Heart left ventricle (tissue), 13 donors: Measurements from ENCODE around the gene NKAPL.

Source experiments
- CTCF ChIP-seq, 12 donors: fragments of 200-600 bp; sonication (generic) in 4 of 12; IDR thresholded peaks; one replicate each; pipeline versions ENCODE4 v1.5.0 to v1.8.0; 2018 to 2022; ENCODE audit warnings: antibody characterized with exemption in 12 of 12, mild to moderate bottlenecking in 5 of 12
- POLR2A ChIP-seq, 2 donors: fragments of 450-650 bp; IDR thresholded peaks; one replicate each; pipeline ENCODE4 v1.6.1; 2017; ENCODE audit warnings: antibody characterized with exemption in 2 of 2, mild to moderate bottlenecking in 2 of 2, moderate library complexity in 2 of 2
- donor health status: ischemic (EF 13 %, LVEDD 7.1; RV severe dilation, severe dysfunction).
- donor health status: DM: no; HTN: yes; CAD: no.
- donor health status: DM: no; HTN: no; CAD: no.
- donor health status: ischemic (EF 25% LVEDD 6.9; RV normal size, moderate dysfunction).
- donor health status: ischemic (EF 25% LVEDD 5.7; RV mildly dilated, moderate dysfunction).
- donor health status: ischemic (EF 35%, LVEDD 5.7; RV mildly dilated, moderate dysfunction).
- donor health status: nonischemic (EF 11% LVEDD 7.7; RV severe dilation, severe dysfunction).
- donor health status: DM: yes; HTN: yes; CAD: no.
- donor health status: PGD.
- donor health status: ischemic (EF 29% LVEDD 5.4; RV normal size, mild dysfunction).
- donor health status: nonischemic (EF 23%, LVEDD 6.1; RV moderate dilation, normal function).

GRCh38 chr6:28215425-28215824 lies 43.7 kb upstream of the NKAPL start:
- TF ChIP-seq CTCF (IDR thresholded peaks at IDR 0.05) (no peak), POLR2A (IDR thresholded peaks at IDR 0.05) (no peak)
